A673 (cell line): Measurements from ENCODE around the gene HMBS. TPM values are rescaled to one million over a fixed set of nuclear protein-coding genes. Genes with fewer than 3 reads are reported as not detected.

Source experiments
- BruUV-seq: library from RNA; stranded (reverse); fragments of 400-500 nt; replicated peaks from 2 replicates; lab custom pipeline; 2021; lab: Mats Ljungman, UMichigan
- CTCF ChIA-PET: fragments of 300-600 bp; sonication (Branson Sonifier 250); formaldehyde crosslinking; loops from one replicate; lab custom pipeline; 2022; ENCODE audit warnings: antibody characterized with exemption; lab: Charles Lee
- POLR2A ChIA-PET: fragments of 300-600 bp; sonication (Branson Sonifier 250); formaldehyde crosslinking; loops from one replicate; lab custom pipeline; 2022; ENCODE audit warnings: antibody characterized with exemption; ENCODE audit not compliant: low non-redundant PET; lab: Charles Lee
- DNase-seq: peaks from one replicate; pipeline ENCODE4 v3.0.0-alpha.2; 2015; ENCODE audit warnings: low spot score
- H3K27ac ChIP-seq: fragments of 200-600 bp; sonication (generic); 2 replicates; pipeline ENCODE4 v1.5.1; 2016; ENCODE audit warnings: mixed run types, low read depth, mild to moderate bottlenecking, mixed read lengths, antibody characterized with exemption, low read length; ENCODE audit not compliant: poor library complexity, severe bottlenecking
- H3K27me3 ChIP-seq: fragments of 200-600 bp; sonication (generic); replicated peaks from 2 replicates; pipeline ENCODE4 v1.6.1; 2017; ENCODE audit warnings: mixed run types, low read depth, mild to moderate bottlenecking, mixed read lengths, antibody characterized with exemption, low read length; ENCODE audit not compliant: insufficient read depth, poor library complexity
- H3K36me3 ChIP-seq: fragments of 200-600 bp; sonication (generic); 2 replicates; pipeline ENCODE4 v1.6.1; 2016; ENCODE audit warnings: mixed run types, mild to moderate bottlenecking, mixed read lengths, antibody characterized with exemption, low read length; ENCODE audit not compliant: insufficient read depth, poor library complexity, severe bottlenecking
- H3K4me1 ChIP-seq: fragments of 200-600 bp; sonication (generic); 2 replicates; pipeline ENCODE4 v1.6.1; 2017; ENCODE audit warnings: mixed run types, mild to moderate bottlenecking, mixed read lengths, antibody characterized with exemption, low read length; ENCODE audit not compliant: insufficient read depth, poor library complexity, severe bottlenecking
- H3K4me3 ChIP-seq: fragments of 200-600 bp; sonication (generic); 2 replicates; pipeline ENCODE4 v1.5.1; 2016; ENCODE audit warnings: low read depth, mixed run types, mild to moderate bottlenecking, mixed read lengths, low read length; ENCODE audit not compliant: poor library complexity, severe bottlenecking
- H3K9me3 ChIP-seq: fragments of 200-600 bp; sonication (generic); 2 replicates; pipeline ENCODE4 v1.6.1; 2016; ENCODE audit warnings: mixed run types, low read depth, mild to moderate bottlenecking, mixed read lengths, antibody characterized with exemption, low read length; ENCODE audit not compliant: poor library complexity, severe bottlenecking
- CTCF ChIP-seq: fragments of 300-800, 200-600 bp; sonication (generic); conservative IDR thresholded peaks from 2 replicates; pipeline ENCODE4 v1.5.1; 2017; ENCODE audit warnings: low read depth, mild to moderate bottlenecking, antibody characterized with exemption, low read length, moderate library complexity, mixed read lengths
- EZH2 ChIP-seq: fragments of 200-600 bp; sonication (generic); IDR thresholded peaks from 2 replicates; pipeline ENCODE4 v1.6.1; 2017; ENCODE audit warnings: borderline replicate concordance, low read depth, mild to moderate bottlenecking, mixed read lengths, antibody characterized with exemption, low read length; ENCODE audit not compliant: poor library complexity, severe bottlenecking
- intact Hi-C: fragments of 100-400 bp; cut with micrococcal nuclease; formaldehyde crosslinking; loops from one replicate; pipeline ENCODE4 v1.10.0; 2022; ENCODE audit not compliant: unreplicated experiment
- total RNA-seq: library from RNA; stranded (reverse); gene quantifications from 2 replicates; pipeline ENCODE4 v1.2.3, GENCODE V29; 2021

The HMBS gene
- total RNA-seq, 1 experiment from 2014 or later, result 72.5 TPM

DNA sequence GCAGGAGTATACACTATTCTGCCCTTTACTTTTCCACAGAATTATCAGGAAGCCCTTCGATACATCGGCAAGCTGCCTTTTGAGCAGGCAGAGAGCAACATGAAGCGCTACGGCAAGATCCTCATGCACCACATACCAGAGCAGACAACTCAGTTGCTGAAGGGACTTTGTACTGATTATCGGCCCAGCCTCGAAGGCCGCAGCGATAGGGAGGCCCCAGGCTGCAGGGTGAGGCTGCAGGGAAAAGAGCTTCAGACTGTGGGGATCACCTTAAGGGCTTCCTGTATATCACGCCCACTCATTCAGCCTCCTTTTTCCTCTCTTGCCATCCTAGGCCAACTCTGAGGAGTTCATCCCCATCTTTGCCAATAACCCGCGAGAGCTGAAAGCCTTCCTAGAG, 6.8 kb upstream of the HMBS start:
- ChIA-PET POLR2A (no interaction called here), CTCF (interaction anchor here (0.5 kb wide), 1 partner anchor 230 kb away, joined by 3 read pairs; no protein-coding TSS in a partner anchor)
- Histone ChIP-seq H3K36me3 (peaks cover 49% of the 10 kb centered on the region), H3K27me3 (no peaks in the 10 kb centered on the region), H3K27ac (no peak overlapping the region), H3K4me1 (no peaks in the 10 kb centered on the region), H3K4me3 (no peak overlapping the region), H3K9me3 (no peaks in the 10 kb centered on the region)
- BruUV-seq, result no TSS peak
- no peak for DNase-seq
- intact Hi-C loops, result no loop called here
- no peak for TF ChIP-seq EZH2
- no peak for TF ChIP-seq CTCF

- no peak overlapping the region for H3K4me3 ChIP-seq
- no peak overlapping the region for H3K27ac ChIP-seq
- no peaks in the 10 kb centered on the region for H3K4me1 ChIP-seq
- no peaks in the 10 kb centered on the region for H3K27me3 ChIP-seq
- TF ChIP-seq EZH2 (no peak), CTCF (no peak)
- intact Hi-C loops, result no loop called here
- no TSS peak for BruUV-seq
- H3K36me3 ChIP-seq, result peaks cover 45% of the 10 kb centered on the region
- H3K9me3 ChIP-seq, result no peaks in the 10 kb centered on the region
- CTCF ChIA-PET, result no interaction called here
- POLR2A ChIA-PET, result no interaction called here
- DNase-seq, result no peak
These were observed 5.8 kb upstream of the HMBS start for GRCh38 chr11:119078675-119079420.

GRCh38 chr11:119081682-119082260, 2.9 kb upstream of the HMBS start:
- TF ChIP-seq CTCF, result no peak
- no peak for TF ChIP-seq EZH2
- no peaks in the 10 kb centered on the region for H3K27me3 ChIP-seq
- DNase-seq, result no peak
- no peak overlapping the region for H3K27ac ChIP-seq
- BruUV-seq, result no TSS peak
- peaks cover 11% of the 10 kb centered on the region for H3K4me1 ChIP-seq
- no peak overlapping the region for H3K4me3 ChIP-seq
- no peaks in the 10 kb centered on the region for H3K9me3 ChIP-seq
- ChIA-PET POLR2A (interaction anchor here (0.5 to 0.6 kb wide), 2 partner anchors 13 to 14 kb away, joined by 3 read pairs; a partner anchor contains a TSS), CTCF (no interaction called here)
- peaks cover 36% of the 10 kb centered on the region for H3K36me3 ChIP-seq
- intact Hi-C loops, result no loop called here
